Measurements from ENCODE around the gene TNFRSF9. TPM values are rescaled to one million over a fixed set of nuclear protein-coding genes. Genes with fewer than 3 reads are reported as not detected.
A peak's percentile ranks its signal among the peaks of the same experiment; 100 is the strongest.
"Not testable (repeated sequence)": the region's sequence is repeated elsewhere in the genome, so short reads cannot be mapped to it uniquely, and the experiment has no call there.

The TNFRSF9 gene
- total RNA-seq, 2 donors from 2014 or later, result 0.50 to 1.1 TPM

- DNase-seq, result no peak
- no peaks in the 10 kb centered on the region for H3K9me3 ChIP-seq (ENCODE audit: control insufficient read depth, low read length, poor library complexity, severe bottlenecking)
- no peak overlapping the region for H3K4me3 Mint-ChIP-seq
- no peak for ATAC-seq
- H3K36me3 Mint-ChIP-seq (ENCODE audit: low read depth), result peaks cover 7% of the 10 kb centered on the region
- peak overlapping the region; percentile 45 for H3K27ac Mint-ChIP-seq
- peaks cover 19% of the 10 kb centered on the region for H3K4me1 Mint-ChIP-seq
- H3K27me3 Mint-ChIP-seq, result no peaks in the 10 kb centered on the region
These were observed 29.6 kb upstream of the TNFRSF9 start for GRCh38 chr1:7970246-7970645.

DNA sequence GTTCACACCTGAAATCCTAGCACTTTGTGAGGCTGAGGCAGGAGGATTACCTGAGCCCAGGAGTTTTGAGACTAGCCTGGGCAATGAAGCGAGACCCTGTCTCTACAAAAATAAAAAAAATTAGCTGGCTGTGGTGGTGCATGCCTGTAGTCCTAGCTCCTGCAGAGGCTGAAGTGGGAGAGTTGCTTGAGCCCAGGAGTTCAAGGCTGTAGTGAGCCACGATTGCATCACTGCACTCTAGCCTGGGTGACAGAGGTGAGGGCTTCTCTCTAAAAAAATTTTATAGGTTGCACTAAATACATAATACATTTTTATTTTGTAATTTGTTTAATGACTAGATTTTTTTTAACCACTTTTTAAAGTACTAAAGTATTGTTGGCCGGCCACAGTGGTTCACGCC lies 27.0 kb upstream of the TNFRSF9 start:
- no peaks in the 10 kb centered on the region for H3K9me3 ChIP-seq (ENCODE audit: control insufficient read depth, low read length, poor library complexity, severe bottlenecking)
- ATAC-seq (no peak), DNase-seq (no peak)
- no peaks in the 10 kb centered on the region for H3K27me3 Mint-ChIP-seq
- H3K27ac Mint-ChIP-seq, result peak overlapping the region; percentile 76
- peaks cover 3% of the 10 kb centered on the region for H3K36me3 Mint-ChIP-seq (ENCODE audit: low read depth)
- H3K4me1 Mint-ChIP-seq, result peaks cover 20% of the 10 kb centered on the region
- H3K4me3 Mint-ChIP-seq, result no peak overlapping the region

DNA sequence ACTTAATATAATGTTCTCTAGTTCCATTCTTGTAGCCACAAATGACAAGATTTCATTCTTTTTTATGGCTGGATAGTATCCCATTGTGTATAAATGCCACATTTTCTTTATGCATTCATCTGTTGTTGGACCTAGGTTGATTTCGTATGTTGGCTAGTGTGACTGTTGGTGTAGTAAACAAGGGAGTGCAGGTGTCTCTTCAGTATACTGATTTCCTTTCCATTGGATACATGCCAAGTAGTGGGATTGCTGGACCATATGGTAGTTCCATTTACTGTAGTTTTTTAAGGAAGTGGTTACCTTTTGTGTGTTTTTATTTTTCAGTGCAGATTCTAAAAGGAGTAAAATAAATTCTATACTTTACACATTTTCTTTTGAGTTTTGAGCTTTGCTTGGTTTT lies 26.6 kb upstream of the TNFRSF9 start:
- peaks cover 22% of the 10 kb centered on the region for H3K4me1 Mint-ChIP-seq

DNA sequence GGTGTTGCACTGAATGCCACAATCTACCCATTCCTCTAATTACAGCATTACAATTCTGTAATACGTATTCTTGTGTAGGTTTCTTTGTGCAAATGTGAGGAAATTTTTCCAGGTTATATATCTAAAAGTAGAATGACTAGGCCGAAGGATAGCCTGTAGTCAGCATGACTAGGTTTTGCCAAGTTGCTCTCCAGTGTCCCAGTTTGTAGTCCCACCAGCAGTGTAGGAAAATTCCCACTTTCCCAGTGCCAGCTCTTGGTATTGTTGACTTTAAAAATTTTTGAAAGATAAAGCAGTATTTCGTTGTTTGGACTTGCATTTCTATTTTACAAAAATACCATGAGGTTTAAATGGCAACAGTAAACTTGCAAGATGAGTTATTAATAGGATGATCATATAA lies 23.8 kb upstream of the TNFRSF9 start:
- Mint-ChIP-seq H3K4me1 (peaks cover 33% of the 10 kb centered on the region), H3K27me3 (no peaks in the 10 kb centered on the region), H3K27ac (peak overlapping the region; percentile 99), H3K4me3 (no peak overlapping the region), H3K36me3 (ENCODE audit: low read depth) (peaks cover 6% of the 10 kb centered on the region)
- no peak for ATAC-seq
- no peak for DNase-seq
- no peaks in the 10 kb centered on the region for H3K9me3 ChIP-seq (ENCODE audit: control insufficient read depth, low read length, poor library complexity, severe bottlenecking)

More for the DNA sequence above, 26.6 kb upstream of the TNFRSF9 start:
- no peaks in the 10 kb centered on the region for H3K9me3 ChIP-seq (ENCODE audit: control insufficient read depth, low read length, poor library complexity, severe bottlenecking)
- no peak overlapping the region for H3K4me3 Mint-ChIP-seq
- peaks cover 3% of the 10 kb centered on the region for H3K36me3 Mint-ChIP-seq (ENCODE audit: low read depth)
- H3K27ac Mint-ChIP-seq, result peak overlapping the region; percentile 76
- no peak for ATAC-seq
- no peak for DNase-seq
- H3K27me3 Mint-ChIP-seq, result no peaks in the 10 kb centered on the region

DNA sequence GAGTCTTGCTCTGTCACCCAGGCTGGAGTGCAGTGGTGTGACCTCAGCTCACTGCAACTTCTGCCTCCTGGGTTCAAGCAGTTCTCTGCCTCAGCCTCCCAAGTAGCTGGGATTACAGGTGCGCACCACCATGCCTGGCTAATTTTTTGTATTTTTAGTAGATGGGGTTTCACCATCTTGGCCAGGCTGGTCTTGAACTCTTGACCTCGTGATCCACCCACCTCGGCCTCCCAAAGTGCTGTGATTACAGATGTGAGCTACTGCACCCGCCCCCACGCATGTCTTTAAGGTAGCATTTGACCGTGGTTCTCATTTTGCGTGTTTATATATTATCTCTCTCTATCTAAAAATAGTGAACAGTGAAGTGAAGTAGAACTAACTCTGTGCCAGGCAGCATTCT lies 23.2 kb upstream of the TNFRSF9 start:
- Mint-ChIP-seq H3K4me1 (peaks cover 36% of the 10 kb centered on the region), H3K27ac (peak overlapping the region; percentile 99), H3K4me3 (peak overlapping the region; percentile 68)
- ATAC-seq; H3K9me3 ChIP-seq (ENCODE audit: control insufficient read depth, low read length, poor library complexity, severe bottlenecking); DNase-seq; H3K27me3 Mint-ChIP-seq; H3K36me3 Mint-ChIP-seq (ENCODE audit: low read depth): not testable (repeated sequence)

DNA sequence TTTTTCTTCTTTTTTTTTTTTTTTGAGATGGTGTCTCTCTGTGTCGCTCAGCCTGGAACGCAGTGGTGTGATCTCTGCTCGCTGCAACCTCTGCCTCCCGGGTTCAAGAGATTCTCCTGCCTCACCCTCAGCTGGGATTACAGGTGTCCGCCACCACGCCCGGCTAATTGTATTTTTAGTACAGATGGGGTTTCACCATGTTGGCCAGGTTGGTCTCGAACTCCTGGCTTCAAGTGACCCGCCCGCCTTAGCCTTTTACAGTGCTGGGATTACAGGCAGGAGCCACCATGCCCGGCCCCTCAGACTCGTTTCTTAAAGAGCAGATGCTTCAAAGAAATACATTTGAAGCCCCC lies 22.7 kb upstream of the TNFRSF9 start:
- not testable (repeated sequence) for H3K27me3 Mint-ChIP-seq; H3K9me3 ChIP-seq (ENCODE audit: control insufficient read depth, low read length, poor library complexity, severe bottlenecking); H3K36me3 Mint-ChIP-seq (ENCODE audit: low read depth); DNase-seq; ATAC-seq
- Mint-ChIP-seq H3K27ac (peak overlapping the region; percentile 99), H3K4me3 (peak overlapping the region; percentile 68), H3K4me1 (peaks cover 36% of the 10 kb centered on the region)

- no peaks in the 10 kb centered on the region for H3K9me3 ChIP-seq (ENCODE audit: control insufficient read depth, low read length, poor library complexity, severe bottlenecking)
- H3K4me1 Mint-ChIP-seq, result peaks cover 36% of the 10 kb centered on the region
- ATAC-seq (no peak), DNase-seq (no peak)
- H3K27ac Mint-ChIP-seq, result peak overlapping the region; percentile 99
- H3K36me3 Mint-ChIP-seq (ENCODE audit: low read depth), result peaks cover 6% of the 10 kb centered on the region
- peak overlapping the region; percentile 99 for H3K4me3 Mint-ChIP-seq
- no peaks in the 10 kb centered on the region for H3K27me3 Mint-ChIP-seq
These were observed 22.2 kb upstream of the TNFRSF9 start for GRCh38 chr1:7962636-7963377.

- Mint-ChIP-seq H3K4me1 (peaks cover 34% of the 10 kb centered on the region), H3K4me3 (peak overlapping the region; percentile 99), H3K27ac (peak overlapping the region; percentile 99), H3K36me3 (ENCODE audit: low read depth) (peaks cover 4% of the 10 kb centered on the region), H3K27me3 (no peaks in the 10 kb centered on the region)
- DNase-seq (peak in 1 of 3 donors; percentile 18), ATAC-seq (peak; percentile 44)
- no peaks in the 10 kb centered on the region for H3K9me3 ChIP-seq (ENCODE audit: control insufficient read depth, low read length, poor library complexity, severe bottlenecking)
These were observed 21.3 kb upstream of the TNFRSF9 start for GRCh38 chr1:7962014-7962335.

DNA sequence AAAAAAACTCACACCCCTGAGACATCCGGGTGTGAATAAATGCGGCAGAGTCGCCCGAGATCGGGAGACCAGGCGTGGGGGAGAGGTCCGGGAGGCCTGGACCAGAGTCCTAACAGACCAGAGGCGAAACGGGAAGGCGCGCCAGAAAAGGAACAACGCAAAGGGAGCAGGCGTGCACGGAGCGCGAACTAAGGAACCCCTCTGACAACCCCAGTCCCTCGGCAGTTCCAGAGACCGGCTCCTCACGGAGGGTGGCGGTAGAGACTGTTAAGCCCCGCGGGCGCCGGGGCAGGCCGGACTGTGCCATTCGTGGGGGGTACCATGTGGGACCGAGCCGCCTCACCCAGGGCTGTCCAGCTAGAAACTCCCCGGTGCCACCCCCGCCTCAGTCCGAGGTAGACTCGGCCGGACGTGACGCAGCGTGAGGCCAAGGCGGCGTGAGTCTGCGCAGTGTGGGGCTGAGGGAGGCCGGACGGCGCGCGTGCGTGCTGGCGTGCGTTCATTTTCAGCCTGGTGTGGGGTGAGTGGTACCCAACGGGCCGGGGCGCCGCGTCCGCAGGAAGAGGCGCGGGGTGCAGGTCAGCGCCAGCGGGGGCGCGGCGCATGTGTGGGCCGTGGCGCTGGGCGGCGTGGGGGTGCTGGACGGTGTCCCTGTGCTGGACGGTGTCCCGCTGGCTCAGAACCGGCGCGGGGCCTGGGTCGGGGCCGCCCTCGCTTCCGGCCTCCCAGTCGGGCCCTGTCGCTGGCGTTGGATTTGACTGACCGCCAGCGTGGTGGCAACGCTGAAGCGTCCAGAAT lies 20.8 kb upstream of the TNFRSF9 start, which contains the start of gene PARK7:
Gene PARK7, plus strand, starts transcription at position 496 of the 798 bp plus-strand sequence. CDS start 1,075 bp downstream, outside the sequence.
- Mint-ChIP-seq H3K27me3 (no peaks in the 10 kb centered on the region), H3K4me3 (peak within 1 kb of the TSS; percentile 99), H3K27ac (peak within 1 kb of the TSS; percentile 99), H3K36me3 (ENCODE audit: low read depth) (peaks cover 3% of the 10 kb centered on the region), H3K4me1 (peaks cover 30% of the 10 kb centered on the region)
- ATAC-seq, result peak; percentile 96
- DNase-seq, result peak; percentile 99 to 100 (median 100)
- no peaks in the 10 kb centered on the region for H3K9me3 ChIP-seq (ENCODE audit: control insufficient read depth, low read length, poor library complexity, severe bottlenecking)

GRCh38 chr1:7960867-7961215 lies 20.2 kb upstream of the TNFRSF9 start:
- no peaks in the 10 kb centered on the region for H3K9me3 ChIP-seq (ENCODE audit: control insufficient read depth, low read length, poor library complexity, severe bottlenecking)
- Mint-ChIP-seq H3K4me1 (peaks cover 35% of the 10 kb centered on the region), H3K36me3 (ENCODE audit: low read depth) (peaks cover 3% of the 10 kb centered on the region), H3K27me3 (no peaks in the 10 kb centered on the region), H3K27ac (peak overlapping the region; percentile 99), H3K4me3 (peak overlapping the region; percentile 99)
- ATAC-seq (peak; percentile 44), DNase-seq (no peak)

DNA sequence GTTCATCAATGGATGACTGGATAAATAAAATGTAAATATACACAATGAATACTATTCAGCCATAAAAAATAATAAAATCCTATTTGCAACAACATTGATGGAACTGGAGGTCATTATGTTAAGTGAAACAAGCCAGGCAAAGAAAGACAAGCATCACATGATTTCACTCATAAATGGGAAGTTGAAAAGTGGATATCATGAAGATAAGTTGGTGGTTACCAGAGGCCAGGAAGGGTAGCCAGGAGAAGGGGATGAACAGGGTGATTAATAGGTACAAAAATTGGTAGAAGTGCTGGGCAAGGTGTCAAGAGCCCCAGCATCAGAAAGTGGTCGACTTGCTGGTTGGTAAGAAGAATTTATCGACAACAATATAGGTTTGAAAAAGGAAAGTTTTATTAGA lies 19.5 kb upstream of the TNFRSF9 start:
- H3K27me3 Mint-ChIP-seq, result no peaks in the 10 kb centered on the region
- peak overlapping the region; percentile 99 for H3K4me3 Mint-ChIP-seq
- H3K36me3 Mint-ChIP-seq (ENCODE audit: low read depth), result peaks cover 3% of the 10 kb centered on the region
- H3K9me3 ChIP-seq (ENCODE audit: control insufficient read depth, low read length, poor library complexity, severe bottlenecking), result no peaks in the 10 kb centered on the region
- ATAC-seq (no peak), DNase-seq (no peak)
- H3K4me1 Mint-ChIP-seq, result peaks cover 39% of the 10 kb centered on the region
- H3K27ac Mint-ChIP-seq, result peak overlapping the region; percentile 99

- Mint-ChIP-seq H3K36me3 (ENCODE audit: low read depth) (peaks cover 1% of the 10 kb centered on the region), H3K4me3 (no peak overlapping the region), H3K4me1 (peaks cover 34% of the 10 kb centered on the region), H3K27ac (peak overlapping the region; percentile 96), H3K27me3 (no peaks in the 10 kb centered on the region)
- ATAC-seq (no peak), DNase-seq (no peak)
- H3K9me3 ChIP-seq (ENCODE audit: control insufficient read depth, low read length, poor library complexity, severe bottlenecking), result no peaks in the 10 kb centered on the region
These were observed 15.8 kb upstream of the TNFRSF9 start for GRCh38 chr1:7956218-7957032.

DNA sequence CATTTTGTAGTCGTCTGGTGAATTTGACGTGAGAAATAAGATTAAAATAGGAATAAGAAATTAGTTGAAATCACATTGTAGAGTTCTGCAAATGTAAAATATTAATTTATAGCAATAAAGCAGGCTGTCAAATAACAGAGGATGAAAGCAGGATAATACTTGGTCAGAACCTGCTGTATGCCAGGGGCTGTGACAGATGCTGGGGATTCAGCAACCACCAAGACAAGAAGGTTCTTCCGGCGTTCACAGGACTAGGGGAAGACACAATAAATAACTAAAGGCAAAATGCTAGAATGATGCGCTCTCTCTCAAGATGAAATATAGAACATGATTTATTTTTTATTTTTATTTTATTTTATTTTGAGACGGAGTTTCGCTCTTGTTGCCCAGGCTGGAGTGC lies 14.0 kb upstream of the TNFRSF9 start:
- Mint-ChIP-seq H3K27me3 (no peaks in the 10 kb centered on the region), H3K4me1 (peaks cover 31% of the 10 kb centered on the region), H3K27ac (peak overlapping the region; percentile 96), H3K36me3 (ENCODE audit: low read depth) (no peaks in the 10 kb centered on the region), H3K4me3 (peak overlapping the region; percentile 89)
- no peak for DNase-seq
- ATAC-seq, result no peak
- H3K9me3 ChIP-seq (ENCODE audit: control insufficient read depth, low read length, poor library complexity, severe bottlenecking), result no peaks in the 10 kb centered on the region
